ENCODE data around the gene NTM.

NTM gene

DNA sequence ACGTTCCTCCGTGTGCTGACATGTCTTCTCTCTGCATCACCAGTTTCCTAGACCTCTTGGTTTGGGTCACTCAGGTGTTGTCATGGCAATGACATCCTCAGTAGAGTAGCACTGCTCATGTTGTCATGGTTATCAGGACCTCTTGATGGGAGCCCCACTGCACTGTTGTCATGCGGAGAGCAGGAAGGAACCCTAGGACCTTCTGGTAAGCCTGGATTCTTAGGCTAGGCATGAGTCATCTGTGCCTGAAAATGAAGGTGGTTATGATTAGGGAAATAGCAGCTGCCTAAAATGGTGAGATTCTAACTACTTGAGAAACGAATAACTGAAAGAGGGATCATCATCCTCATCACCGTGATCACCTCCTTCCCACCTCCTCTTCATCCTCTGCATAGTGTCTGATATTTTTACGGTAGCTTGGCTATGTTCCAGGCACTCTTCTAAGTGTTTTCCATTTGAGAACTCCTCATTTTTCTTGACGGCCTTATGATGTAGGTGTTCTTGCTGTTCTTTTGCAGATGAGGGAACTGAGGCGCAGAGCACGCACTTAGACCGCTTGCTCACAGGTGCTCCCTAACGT is 858.4 kb downstream of the NTM start:
- H3K36me3 ChIP-seq (replicated peaks; ENCODE audit: low read depth, low read length), result no peaks in the 10 kb centered on the region
- no peak overlapping the region for H3K9ac ChIP-seq (ENCODE audit: low read length)
- no peak overlapping the region for H2AFZ ChIP-seq (ENCODE audit: low read depth, low read length)
- peaks cover 1% of the 10 kb centered on the region; the same call in 1 of the 2 replicates for H3K27me3 ChIP-seq (ENCODE audit: low read depth, low read length)
- no peak overlapping the region for H3K4me3 ChIP-seq (ENCODE audit: low read length)
- H3K79me2 ChIP-seq (ENCODE audit: low read length), result no peaks in the 10 kb centered on the region
- no peaks in the 10 kb centered on the region for H3K9me3 ChIP-seq (ENCODE audit: insufficient read depth, low read length)
- TF ChIP-seq, protein P1, sequence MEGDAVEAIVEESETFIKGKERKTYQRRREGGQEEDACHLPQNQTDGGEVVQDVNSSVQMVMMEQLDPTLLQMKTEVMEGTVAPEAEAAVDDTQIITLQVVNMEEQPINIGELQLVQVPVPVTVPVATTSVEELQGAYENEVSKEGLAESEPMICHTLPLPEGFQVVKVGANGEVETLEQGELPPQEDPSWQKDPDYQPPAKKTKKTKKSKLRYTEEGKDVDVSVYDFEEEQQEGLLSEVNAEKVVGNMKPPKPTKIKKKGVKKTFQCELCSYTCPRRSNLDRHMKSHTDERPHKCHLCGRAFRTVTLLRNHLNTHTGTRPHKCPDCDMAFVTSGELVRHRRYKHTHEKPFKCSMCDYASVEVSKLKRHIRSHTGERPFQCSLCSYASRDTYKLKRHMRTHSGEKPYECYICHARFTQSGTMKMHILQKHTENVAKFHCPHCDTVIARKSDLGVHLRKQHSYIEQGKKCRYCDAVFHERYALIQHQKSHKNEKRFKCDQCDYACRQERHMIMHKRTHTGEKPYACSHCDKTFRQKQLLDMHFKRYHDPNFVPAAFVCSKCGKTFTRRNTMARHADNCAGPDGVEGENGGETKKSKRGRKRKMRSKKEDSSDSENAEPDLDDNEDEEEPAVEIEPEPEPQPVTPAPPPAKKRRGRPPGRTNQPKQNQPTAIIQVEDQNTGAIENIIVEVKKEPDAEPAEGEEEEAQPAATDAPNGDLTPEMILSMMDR (IDR thresholded peaks at IDR 0.05; ENCODE audit: low read depth, low read length), result no peak
- TF ChIP-seq EZH2phosphoT487 (IDR thresholded peaks at IDR 0.05; ENCODE audit: low read depth), result no peak
- no peak overlapping the region for H3K27ac ChIP-seq (ENCODE audit: low read length)
- no peaks in the 10 kb centered on the region for H4K20me1 ChIP-seq (ENCODE audit: insufficient read depth, low read length)
- H3K4me2 ChIP-seq (ENCODE audit: low read length), result no peak overlapping the region
- H3K4me1 ChIP-seq (ENCODE audit: low read length), result no peaks in the 10 kb centered on the region

GRCh38 chr11:132231656-132232347 is 861.4 kb downstream of the NTM start:
- no peak overlapping the region for H3K27ac ChIP-seq (ENCODE audit: low read length)
- H3K9ac ChIP-seq (ENCODE audit: low read length), result no peak overlapping the region
- no peaks in the 10 kb centered on the region for H3K4me1 ChIP-seq (ENCODE audit: low read length)
- H3K27me3 ChIP-seq (ENCODE audit: low read depth, low read length), result peaks cover 4% of the 10 kb centered on the region; the same call in 1 of the 2 replicates
- no peaks in the 10 kb centered on the region for H3K9me3 ChIP-seq (ENCODE audit: insufficient read depth, low read length)
- H3K36me3 ChIP-seq (replicated peaks; ENCODE audit: low read depth, low read length), result no peaks in the 10 kb centered on the region
- no peaks in the 10 kb centered on the region for H4K20me1 ChIP-seq (ENCODE audit: insufficient read depth, low read length)
- H3K4me3 ChIP-seq (ENCODE audit: low read length), result no peak overlapping the region
- TF ChIP-seq, protein P1 (IDR thresholded peaks at IDR 0.05; ENCODE audit: low read depth, low read length), result no peak
- no peak for TF ChIP-seq EZH2phosphoT487 (IDR thresholded peaks at IDR 0.05; ENCODE audit: low read depth)
- no peaks in the 10 kb centered on the region for H3K79me2 ChIP-seq (ENCODE audit: low read length)
- no peak overlapping the region for H3K4me2 ChIP-seq (ENCODE audit: low read length)
- no peak overlapping the region for H2AFZ ChIP-seq (ENCODE audit: low read depth, low read length)

DNA sequence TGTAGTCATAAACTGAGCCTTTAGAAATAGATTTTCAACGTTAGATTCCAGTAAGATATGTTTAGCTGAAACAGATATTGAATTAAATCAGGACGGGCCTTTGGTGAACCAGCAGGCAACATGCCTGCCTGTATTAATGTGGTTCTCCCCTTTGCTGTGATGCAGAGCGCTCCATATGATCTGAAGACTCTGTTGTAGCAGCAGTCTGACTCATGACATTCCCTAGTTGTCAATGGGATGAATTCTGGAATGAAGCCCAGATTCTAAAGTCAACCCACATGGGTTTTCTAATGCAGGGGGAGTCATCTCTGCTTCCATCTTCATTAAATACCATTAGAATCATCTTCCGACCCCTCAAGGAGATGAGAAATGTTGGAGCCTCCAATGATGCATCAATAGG is 864.5 kb downstream of the NTM start:
- Histone ChIP-seq H3K4me1 (ENCODE audit: low read length) (no peaks in the 10 kb centered on the region), H3K27me3 (ENCODE audit: low read depth, low read length) (peaks cover 4% of the 10 kb centered on the region; the same call in 1 of the 2 replicates), H3K9me3 (ENCODE audit: insufficient read depth, low read length) (no peaks in the 10 kb centered on the region), H4K20me1 (ENCODE audit: insufficient read depth, low read length) (no peaks in the 10 kb centered on the region), H3K36me3 (replicated peaks; ENCODE audit: low read depth, low read length) (no peaks in the 10 kb centered on the region), H3K4me2 (ENCODE audit: low read length) (no peak overlapping the region), H3K4me3 (ENCODE audit: low read length) (no peak overlapping the region), H3K79me2 (ENCODE audit: low read length) (no peaks in the 10 kb centered on the region), H3K27ac (ENCODE audit: low read length) (no peak overlapping the region), H3K9ac (ENCODE audit: low read length) (no peak overlapping the region), H2AFZ (ENCODE audit: low read depth, low read length) (no peak overlapping the region)
- no peak for TF ChIP-seq EZH2phosphoT487 (IDR thresholded peaks at IDR 0.05; ENCODE audit: low read depth)
- TF ChIP-seq, protein P1 (IDR thresholded peaks at IDR 0.05; ENCODE audit: low read depth, low read length), result no peak

DNA sequence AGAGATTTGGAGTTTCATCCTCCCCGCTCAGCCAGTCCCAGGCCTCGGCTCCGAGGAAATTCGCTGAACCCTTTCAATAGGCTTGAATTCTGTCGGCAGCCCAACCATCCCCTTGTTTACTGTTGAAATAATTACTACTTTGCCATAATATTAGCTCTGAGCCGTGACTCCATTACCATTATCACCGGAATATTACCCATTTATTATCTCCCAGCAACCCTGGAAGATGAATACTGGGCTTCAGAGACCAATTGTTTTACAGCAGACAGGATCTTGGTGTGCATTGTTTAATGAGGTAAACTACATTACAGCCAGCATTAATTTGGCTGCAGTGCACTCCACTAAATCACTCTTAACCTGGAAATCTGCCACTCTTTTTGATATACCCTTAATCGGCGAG is 867.4 kb downstream of the NTM start:
- Histone ChIP-seq H3K27me3 (ENCODE audit: low read depth, low read length) (peaks cover 7% of the 10 kb centered on the region; the same call in 1 of the 2 replicates), H4K20me1 (ENCODE audit: insufficient read depth, low read length) (no peaks in the 10 kb centered on the region)
- TF ChIP-seq EZH2phosphoT487 (IDR thresholded peaks at IDR 0.05; ENCODE audit: low read depth), result no peak
- TF ChIP-seq, protein P1 (IDR thresholded peaks at IDR 0.05; ENCODE audit: low read depth, low read length), result no peak

More for the DNA sequence above, 867.4 kb downstream of the NTM start:
- no peak overlapping the region for H3K4me3 ChIP-seq (ENCODE audit: low read length)
- H3K4me1 ChIP-seq (ENCODE audit: low read length), result no peaks in the 10 kb centered on the region
- H3K9me3 ChIP-seq (ENCODE audit: insufficient read depth, low read length), result no peaks in the 10 kb centered on the region
- H3K36me3 ChIP-seq (replicated peaks; ENCODE audit: low read depth, low read length), result no peaks in the 10 kb centered on the region
- H3K4me2 ChIP-seq (ENCODE audit: low read length), result no peak overlapping the region
- no peaks in the 10 kb centered on the region for H3K79me2 ChIP-seq (ENCODE audit: low read length)
- H3K27ac ChIP-seq (ENCODE audit: low read length), result no peak overlapping the region
- no peak overlapping the region for H3K9ac ChIP-seq (ENCODE audit: low read length)
- no peak overlapping the region for H2AFZ ChIP-seq (ENCODE audit: low read depth, low read length)

Data from OCI-LY3 (cell line).